ENCODE results near the gene PRKAR1B.
A peak's percentile ranks its signal among the peaks of the same experiment; 100 is the strongest.
"Not testable (repeated sequence)": the region's sequence is repeated elsewhere in the genome, so short reads cannot be mapped to it uniquely, and the experiment has no call there.

The PRKAR1B gene

DNA sequence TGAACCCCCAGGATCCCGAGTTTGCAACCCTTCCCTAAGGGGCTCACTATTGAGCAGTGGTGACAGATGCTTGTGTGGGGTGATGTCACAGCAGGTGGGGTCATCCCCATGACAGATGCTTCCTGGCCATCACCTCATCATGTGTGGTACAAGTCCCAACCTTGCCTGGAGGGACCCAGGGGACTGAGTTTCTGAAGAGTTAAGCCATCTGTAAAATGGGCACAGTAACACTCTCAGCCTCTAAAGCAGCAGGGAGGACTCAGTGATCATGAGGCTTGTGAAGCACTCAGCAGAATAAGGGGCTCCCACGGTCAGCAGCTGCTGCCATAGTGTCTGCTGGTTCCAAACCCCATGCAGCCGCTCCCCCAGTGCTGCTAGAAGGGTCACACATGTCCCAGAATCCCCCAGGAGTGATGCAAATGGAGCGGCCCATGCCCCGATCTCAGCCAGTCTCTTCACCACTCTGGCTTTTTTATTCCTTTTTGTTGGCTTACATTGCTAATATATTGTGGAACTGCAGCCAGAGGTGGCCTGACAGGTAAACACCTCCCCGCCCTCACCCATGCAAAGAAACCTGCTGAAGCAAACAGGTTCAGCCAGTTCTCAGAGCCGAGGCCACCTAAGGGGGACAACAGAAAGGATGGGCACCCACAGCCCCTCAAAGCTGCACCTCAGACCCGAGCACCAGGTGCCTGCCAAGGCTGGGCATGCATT lies 105.4 kb downstream of the PRKAR1B start:
- DNase-seq (ENCODE audit: low read depth in 2 of 2), result no peak

DNA sequence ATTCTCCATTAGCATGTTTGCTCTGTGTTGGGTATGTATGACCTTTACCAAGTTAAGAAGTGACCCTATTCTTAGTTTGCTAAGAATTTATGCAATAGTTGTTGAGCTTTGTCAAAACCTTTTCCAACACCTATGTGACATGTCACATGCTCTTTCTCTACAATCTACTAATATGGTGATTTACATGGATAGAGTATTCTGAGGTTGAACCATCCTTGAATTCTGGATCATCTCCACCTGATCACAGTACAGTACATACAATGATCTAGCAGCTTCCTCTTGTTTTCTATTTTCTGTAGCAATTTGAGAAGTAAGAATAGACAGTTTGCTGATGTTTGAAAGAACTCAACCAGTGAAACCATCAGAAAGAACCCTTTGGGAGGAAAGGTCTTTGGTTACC lies 106.2 kb downstream of the PRKAR1B start:
- no peak for DNase-seq (ENCODE audit: low read depth in 2 of 2)

- DNase-seq (ENCODE audit: low read depth in 2 of 2), result no peak
Observed at GRCh38 chr7:620056-620455, 107.0 kb downstream of the PRKAR1B start.

- no peak for DNase-seq (ENCODE audit: low read depth in 2 of 2)
Observed at GRCh38 chr7:619368-619840, 107.7 kb downstream of the PRKAR1B start.

GRCh38 chr7:618539-619367 lies 108.3 kb downstream of the PRKAR1B start:
- peak in 1 of 2 donors; percentile 36 for DNase-seq (ENCODE audit: low read depth in 2 of 2)

GRCh38 chr7:617614-618538 lies 109.2 kb downstream of the PRKAR1B start:
- DNase-seq (ENCODE audit: low read depth in 2 of 2), result no peak

- DNase-seq (ENCODE audit: low read depth in 2 of 2), result no peak
Observed at GRCh38 chr7:613442-614140, 113.5 kb downstream of the PRKAR1B start.

DNA sequence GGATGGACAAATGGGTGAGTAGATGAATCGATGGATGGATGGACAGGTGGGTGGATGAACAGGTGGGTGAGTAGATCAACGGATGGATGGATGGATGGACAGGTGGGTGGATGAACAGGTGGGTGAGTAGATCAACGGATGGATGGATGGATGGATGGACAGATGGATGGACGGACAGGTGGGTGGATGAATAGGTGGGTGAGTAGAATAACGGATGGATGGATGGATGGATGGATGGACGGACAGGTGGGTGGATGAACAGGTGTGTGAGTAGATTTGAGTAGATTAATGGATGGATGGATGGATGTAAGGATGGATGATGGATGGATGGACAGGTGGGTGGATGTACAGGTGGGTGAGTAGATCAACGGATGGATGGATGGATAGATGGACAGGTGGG lies 115.2 kb downstream of the PRKAR1B start:
- DNase-seq (ENCODE audit: low read depth in 2 of 2), result not testable (repeated sequence)

DNA sequence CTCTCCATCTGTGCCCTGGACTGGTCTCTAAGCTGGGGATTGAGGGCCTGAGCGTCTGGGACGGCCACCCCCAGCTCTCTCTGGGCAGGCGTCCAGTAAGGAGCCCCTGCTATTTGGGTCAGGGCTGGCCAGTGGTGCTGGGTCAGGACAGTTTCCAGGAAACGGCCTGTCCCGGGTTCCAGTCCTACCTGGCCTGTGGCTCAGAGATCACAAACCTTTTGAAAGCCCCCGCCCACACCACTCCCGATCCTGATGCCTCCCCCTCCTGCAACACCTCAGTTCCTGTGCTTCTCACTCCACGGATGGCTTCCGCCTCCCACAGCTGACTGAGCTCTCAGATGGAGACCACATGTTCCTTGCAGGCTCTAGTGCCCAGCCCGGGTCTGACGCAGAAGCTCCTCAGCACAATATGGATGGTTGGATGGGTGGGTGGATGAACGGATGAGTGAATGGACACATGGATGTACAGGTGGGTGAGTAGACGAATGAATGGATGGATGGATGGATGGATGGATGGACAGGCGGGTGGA lies 115.7 kb downstream of the PRKAR1B start:
- DNase-seq (ENCODE audit: low read depth in 2 of 2), result no peak

DNA sequence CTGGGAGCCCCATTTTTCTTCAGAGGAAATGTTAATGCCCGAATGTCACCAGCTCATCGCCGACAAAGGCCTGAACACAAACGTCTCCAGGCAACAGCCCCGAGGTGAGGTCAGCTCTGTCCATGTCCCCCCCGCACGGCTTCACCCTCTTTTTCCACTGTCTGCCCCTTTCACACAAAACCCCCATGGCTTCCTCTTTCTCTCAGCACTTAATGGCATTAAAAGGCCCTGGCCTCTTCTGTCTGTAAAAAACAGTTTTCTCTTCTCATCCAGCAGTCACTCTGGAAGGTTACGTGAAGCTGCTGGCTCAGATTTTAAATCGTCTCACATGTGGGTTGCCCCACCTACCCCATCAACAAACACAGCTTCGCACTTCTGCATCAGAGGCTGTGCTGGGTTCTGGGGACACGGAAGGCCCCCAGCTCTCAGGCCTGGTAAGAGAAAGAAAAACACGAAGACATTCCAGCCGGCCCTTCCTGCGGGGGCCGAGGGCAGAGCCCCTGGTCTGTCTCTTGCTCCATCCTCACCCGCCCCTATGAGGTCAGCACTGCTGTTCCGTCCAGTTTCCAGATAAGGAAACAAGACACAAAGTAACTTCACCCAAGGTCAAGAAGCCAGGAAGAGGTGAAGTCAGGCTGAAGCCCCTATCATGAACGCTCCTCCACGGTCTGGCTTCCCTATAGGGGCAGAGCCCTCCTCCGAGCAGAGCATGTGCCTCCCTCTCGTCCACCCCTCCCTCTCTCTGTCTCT lies 116.4 kb downstream of the PRKAR1B start:
- DNase-seq (ENCODE audit: low read depth in 2 of 2), result no peak

DNA sequence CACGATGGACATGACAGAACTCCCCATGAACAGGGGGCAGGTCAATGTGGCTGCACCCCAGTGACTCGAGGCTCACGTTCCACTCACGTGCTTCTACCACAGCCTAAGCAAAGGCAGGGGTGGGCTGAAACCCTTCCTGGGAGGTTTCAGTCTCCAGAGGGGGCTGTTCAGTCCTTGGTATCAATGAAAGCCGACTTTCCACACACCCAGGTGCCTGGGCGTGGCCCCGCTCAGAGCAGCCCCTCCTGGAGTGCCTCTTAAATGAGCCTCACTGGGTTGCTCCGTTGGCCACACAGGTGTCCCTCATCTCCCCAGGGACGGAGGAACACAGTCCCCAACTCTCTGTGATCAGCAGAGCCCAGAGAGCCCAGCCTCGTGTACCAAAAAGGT lies 116.9 kb downstream of the PRKAR1B start:
- DNase-seq (ENCODE audit: low read depth in 2 of 2), result no peak

DNA sequence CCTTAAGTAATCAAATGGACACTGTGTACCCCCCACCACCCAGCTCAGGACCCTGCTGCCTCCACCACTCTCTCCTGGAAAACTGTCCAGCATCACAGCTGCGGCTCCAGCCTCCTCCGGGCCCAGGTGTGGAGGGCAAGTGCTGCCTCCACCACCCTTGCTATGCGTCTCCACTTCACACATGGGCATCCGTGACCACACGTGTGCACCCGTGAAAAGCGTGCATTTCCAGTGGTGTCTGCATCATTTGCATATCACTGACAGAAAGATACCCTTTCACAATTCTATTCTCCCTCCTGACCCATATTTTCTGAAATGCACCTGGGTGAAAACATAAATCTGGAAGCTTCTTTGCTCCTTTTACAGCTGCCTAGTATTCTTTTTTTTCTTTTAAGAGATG lies 117.7 kb downstream of the PRKAR1B start:
- no peak for DNase-seq (ENCODE audit: low read depth in 2 of 2)

GRCh38 chr7:608954-609353 lies 118.1 kb downstream of the PRKAR1B start:
- DNase-seq (ENCODE audit: low read depth in 2 of 2), result no peak

DNA sequence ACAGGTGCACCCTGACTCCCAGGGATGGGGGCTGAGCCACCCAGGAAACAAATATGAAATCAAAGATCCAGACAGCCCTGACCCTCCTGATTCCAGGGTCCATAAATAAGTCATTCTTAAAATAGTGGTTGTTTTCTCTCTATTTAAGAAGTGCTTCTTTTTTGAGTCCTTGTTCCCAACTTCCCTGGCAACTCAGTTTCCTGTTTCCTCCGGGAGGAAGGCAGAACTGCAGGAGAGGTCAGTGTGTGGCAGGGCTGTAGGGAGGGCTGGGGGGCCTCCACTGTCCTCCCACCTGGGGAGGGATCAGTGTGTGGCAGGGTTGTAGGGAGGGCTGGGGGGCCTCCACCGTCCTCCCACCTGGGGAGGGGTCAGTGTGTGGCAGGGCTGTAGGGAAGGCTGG lies 118.7 kb downstream of the PRKAR1B start:
- no peak for DNase-seq (ENCODE audit: low read depth in 2 of 2)

GRCh38 chr7:607938-608337 lies 119.1 kb downstream of the PRKAR1B start:
- no peak for DNase-seq (ENCODE audit: low read depth in 2 of 2)

- no peak for DNase-seq (ENCODE audit: low read depth in 2 of 2)
Observed at GRCh38 chr7:605661-606450, 121.2 kb downstream of the PRKAR1B start.

- DNase-seq (ENCODE audit: low read depth in 2 of 2), result no peak
Observed at GRCh38 chr7:604884-605531, 122.1 kb downstream of the PRKAR1B start.

- DNase-seq (ENCODE audit: low read depth in 2 of 2), result peak; percentile 94 to 96
Observed at GRCh38 chr7:604001-604883, 122.8 kb downstream of the PRKAR1B start.

Measured in stimulated activated CD4-positive, alpha-beta T cell treated with anti-CD3 and anti-CD28 coated beads, Interleukin-15, amount 100 ng/mL, for 48 hours (primary cell).